Stomach (tissue), 9 donors: ENCODE results near the gene TDRKH. TPM values are rescaled to one million over a fixed set of nuclear protein-coding genes. Genes with fewer than 3 reads are reported as not detected.

Experiments used
- DNase-seq, 2 donors: peaks; one replicate each; pipeline versions ENCODE4 v3.0.0 to v3.0.0-alpha.2; 2013 to 2019
- H3K27ac ChIP-seq, 5 donors: fragments of 200-600 bp in 4 of 5; sonication (generic) in 4 of 5; one replicate each; pipeline ENCODE4 v1.5.1; 2013 to 2019; ENCODE audit warnings: mild to moderate bottlenecking in 1 of 5, moderate library complexity in 1 of 5
- H3K27me3 ChIP-seq, 3 donors: fragments of 200-600 bp; sonication (generic); one replicate each; pipeline ENCODE4 v1.5.1; 2017 to 2019; ENCODE audit warnings: mixed run types in 1 of 3
- H3K36me3 ChIP-seq, 4 donors: fragments of 200-600 bp; sonication (generic); 1 replicate in 3 of 4; 2 replicates in 1 of 4; pipeline ENCODE4 v1.5.1; 2016 to 2019
- H3K4me1 ChIP-seq, 4 donors: fragments of 200-600 bp; sonication (generic); one replicate each; pipeline ENCODE4 v1.5.1; 2016 to 2019
- H3K4me3 ChIP-seq, 4 donors: fragments of 200-600 bp; sonication (generic) in 3 of 4; one replicate each; pipeline ENCODE4 v1.5.1; 2016 to 2019; ENCODE audit warnings: mild to moderate bottlenecking in 1 of 4
- H3K9me3 ChIP-seq, 4 donors: fragments of 200-600 bp; sonication (generic); one replicate each; pipeline ENCODE4 v1.5.1; 2016 to 2019
- CTCF ChIP-seq, 7 experiments: fragments of 450-650 bp in 4 of 7; fragments of 200-600 bp in 3 of 7; sonication (generic) in 3 of 7; IDR thresholded peaks; one replicate each; pipeline ENCODE4 v1.5.1; 2016 to 2019; ENCODE audit warnings: antibody characterized with exemption in 7 of 7, control low read depth in 2 of 7, mild to moderate bottlenecking in 1 of 7
- EP300 ChIP-seq: sonication (generic); formaldehyde crosslinking; IDR thresholded peaks from one replicate; pipeline ENCODE4 v1.6.1; 2017; ENCODE audit warnings: antibody characterized with exemption
- POLR2A ChIP-seq, 4 donors: fragments of 450-650 bp; IDR thresholded peaks; one replicate each; pipeline ENCODE4 v1.6.1; 2016; ENCODE audit warnings: antibody characterized with exemption in 4 of 4, control low read depth in 2 of 4, mild to moderate bottlenecking in 1 of 4, moderate library complexity in 1 of 4
- POLR2AphosphoS5 ChIP-seq, 3 donors: sonication (generic); formaldehyde crosslinking; IDR thresholded peaks; one replicate each; pipeline ENCODE4 v1.6.1; 2016; ENCODE audit warnings: antibody characterized with exemption in 3 of 3
- WGBS, 5 donors: extraction: QIAGEN DNeasy Blood & Tissue Kit in 3 of 5; methylation state at CpG; one replicate each; pipeline versions ENCODE4 v1.1.5 to v1.1.7; 2013 to 2018; 5-methylcytosine and 5-hydroxymethylcytosine counted together
- intact Hi-C: fragments of 100-400 bp; cut with DNase I; formaldehyde crosslinking; loops from one replicate; pipeline ENCODE4 v1.15.1; 2023; ENCODE audit warnings: low total_unique reads
- polyA plus RNA-seq, 3 donors: library from polyadenylated mRNA; stranded (reverse); fragments of 200-250 nt; gene quantifications; one replicate each; pipeline ENCODE4 v1.2.3, GENCODE V29; 2013
- small RNA-seq, 4 donors: library from RNA; depleted of rRNA; stranded (forward); fragments of <200 nt; gene quantifications; one replicate each; pipeline ENCODE3, GENCODE V24; 2016
- total RNA-seq, 5 donors: library from RNA; depleted of rRNA; stranded (reverse); fragments of >200 nt; gene quantifications; one replicate each; pipeline versions ENCODE4 v1.1.0 to v1.2.3, GENCODE V29; 2014 to 2016
- donor health status: healthy with polysubstance abuse.
- donor health status: Bipolar disorder and iron deficiency.
- donor health status: healthy.

TDRKH gene
- total and polyA plus RNA-seq, 8 donors = 0.29 to 30.4 (median 2.5) TPM

- peaks cover 0 to 14% (median 0%) of the 10 kb centered on the region in 3 donors for H3K27me3 ChIP-seq
- no peaks in the 10 kb centered on the region for H3K9me3 ChIP-seq
- peaks cover 0 to 14% (median 5%) of the 10 kb centered on the region in 4 donors for H3K4me1 ChIP-seq
- no peaks in the 10 kb centered on the region for H3K36me3 ChIP-seq
- intact Hi-C loops = no loop called here
- H3K4me3 ChIP-seq = no peak overlapping the region
- WGBS, 5 donors = 31 to 57% (median 41%) methylated on average over 10 of the region's 10 CpGs
- peak overlapping the region in 1 of 5 donors; percentile 42 for H3K27ac ChIP-seq
- DNase-seq = no peak
- TF ChIP-seq EP300 = no peak
- no peak for TF ChIP-seq POLR2A (IDR thresholded peaks at IDR 0.05)
- no peak for TF ChIP-seq CTCF (IDR thresholded peaks at IDR 0.05)
- TF ChIP-seq POLR2AphosphoS5 (IDR thresholded peaks at IDR 0.05) = no peak
Observed at GRCh38 chr1:151729157-151729965, 60.9 kb downstream of the TDRKH start.

GRCh38 chr1:151728151-151729054 lies 61.9 kb downstream of the TDRKH start:
- peak in 1 of 2 donors; percentile 69 for DNase-seq
- Histone ChIP-seq H3K9me3 (no peaks in the 10 kb centered on the region), H3K36me3 (no peaks in the 10 kb centered on the region), H3K4me1 (peaks cover 0 to 14% (median 5%) of the 10 kb centered on the region in 4 donors), H3K27me3 (peaks cover 0 to 17% (median 0%) of the 10 kb centered on the region in 3 donors), H3K27ac (peak overlapping the region in 2 of 5 donors; percentile 51 to 71), H3K4me3 (peak overlapping the region in 2 of 4 donors; percentile 1 to 14)
- intact Hi-C loops = no loop called here
- no peak for TF ChIP-seq POLR2A (IDR thresholded peaks at IDR 0.05)
- TF ChIP-seq CTCF (IDR thresholded peaks at IDR 0.05) = no peak
- TF ChIP-seq POLR2AphosphoS5 (IDR thresholded peaks at IDR 0.05) = no peak
- no peak for TF ChIP-seq EP300
- WGBS, 5 donors = 45 to 66% (median 52%) methylated on average over 18 to 19 of the region's 19 CpGs

- 45 to 59% (median 51%) methylated on average over 3 of the region's 3 CpGs for WGBS, 5 donors
- no peak for DNase-seq
Observed at GRCh38 chr1:151723726-151724370, 66.5 kb downstream of the TDRKH start.

More at GRCh38 chr1:151723726-151724370, 66.5 kb downstream of the TDRKH start:
- H3K27me3 ChIP-seq = peaks cover 0 to 26% (median 0%) of the 10 kb centered on the region in 3 donors
- no peaks in the 10 kb centered on the region for H3K9me3 ChIP-seq
- H3K27ac ChIP-seq = no peak overlapping the region
- no peaks in the 10 kb centered on the region for H3K36me3 ChIP-seq
- H3K4me1 ChIP-seq = peaks cover 14 to 26% (median 23%) of the 10 kb centered on the region in 4 donors
- intact Hi-C loops = no loop called here
- no peak for TF ChIP-seq POLR2AphosphoS5 (IDR thresholded peaks at IDR 0.05)
- no peak for TF ChIP-seq POLR2A (IDR thresholded peaks at IDR 0.05)
- no peak for TF ChIP-seq CTCF (IDR thresholded peaks at IDR 0.05)
- TF ChIP-seq EP300 = no peak
- no peak overlapping the region for H3K4me3 ChIP-seq

Small RNA genes lying within 50 kb of the gene (small RNA-seq; reads per million reads assigned to genes)
- gene RNU6-662P = 0 reads per million in 4 donors

Other genes starting within 250 kb of the TDRKH start
- 10 to 100 TPM in 4 of 5 donors, 1 to 10 TPM in 1; 9.3 to 82.3 (median 31.2) TPM for gene SNX27, start 178.4 kb downstream of the TDRKH start, total RNA-seq
- gene SNX27, start 178.4 kb downstream of the TDRKH start, polyA plus RNA-seq = 1 to 10 TPM; 4.3 to 6.8 (median 5.8) TPM
- gene CELF3, start 73.7 kb downstream of the TDRKH start, total RNA-seq = 10 to 100 TPM in 1 of 5 donors, 1 to 10 TPM in 2, under 1 TPM in 1, not detected in 1; 0.73 to 39.1 (median 1.2) TPM
- gene CELF3, start 73.7 kb downstream of the TDRKH start, polyA plus RNA-seq = 1 to 10 TPM in 1 of 3 donors, under 1 TPM in 2; 0.92 to 4.3 (median 0.98) TPM
- not detected for gene RIIAD1, start 69.0 kb downstream of the TDRKH start, total RNA-seq
- 1 to 10 TPM in 1 of 3 donors, not detected in 2; 1.4 TPM for gene RIIAD1, start 69.0 kb downstream of the TDRKH start, polyA plus RNA-seq
- 100 to 1,000 TPM in 1 of 5 donors, 10 to 100 TPM in 4; 19.8 to 246 (median 62.9) TPM for gene MRPL9, start 27.0 kb downstream of the TDRKH start, total RNA-seq
- 10 to 100 TPM; 59.5 to 79.7 (median 76.3) TPM for gene MRPL9, start 27.0 kb downstream of the TDRKH start, polyA plus RNA-seq
- 1 to 10 TPM in 1 of 5 donors, not detected in 4; 3.2 TPM for gene LINGO4, start 14.9 kb upstream of the TDRKH start, total RNA-seq
- under 1 TPM in 1 of 3 donors, not detected in 2; 0.06 TPM for gene LINGO4, start 14.9 kb upstream of the TDRKH start, polyA plus RNA-seq
- 10 to 100 TPM in 3 of 5 donors, 1 to 10 TPM in 2; 1.4 to 28.1 (median 16.2) TPM for gene RORC, start 41.3 kb upstream of the TDRKH start, total RNA-seq
- 10 to 100 TPM; 11.0 to 14.5 (median 11.5) TPM for gene RORC, start 41.3 kb upstream of the TDRKH start, polyA plus RNA-seq
- gene C2CD4D, start 49.3 kb upstream of the TDRKH start, total RNA-seq = under 1 TPM in 1 of 5 donors, not detected in 4; 0.58 TPM
- under 1 TPM in 2 of 3 donors, not detected in 1; 0.44 to 0.73 TPM for gene C2CD4D, start 49.3 kb upstream of the TDRKH start, polyA plus RNA-seq
- gene THEM5, start 63.2 kb upstream of the TDRKH start, total RNA-seq = not detected
- gene THEM5, start 63.2 kb upstream of the TDRKH start, polyA plus RNA-seq = not detected
- 10 to 100 TPM in 3 of 5 donors, 1 to 10 TPM in 1, under 1 TPM in 1; 0.89 to 48.4 (median 11.6) TPM for gene THEM4, start 119.0 kb upstream of the TDRKH start, total RNA-seq
- 10 to 100 TPM in 2 of 3 donors, 1 to 10 TPM in 1; 9.0 to 11.2 (median 11.0) TPM for gene THEM4, start 119.0 kb upstream of the TDRKH start, polyA plus RNA-seq
- gene S100A10, start 203.4 kb upstream of the TDRKH start, total RNA-seq = 100 to 1,000 TPM in 2 of 5 donors, 10 to 100 TPM in 2, 1 to 10 TPM in 1; 6.4 to 308 (median 53.9) TPM
- gene S100A10, start 203.4 kb upstream of the TDRKH start, polyA plus RNA-seq = 100 to 1,000 TPM; 220 to 830 (median 399) TPM
- gene S100A11, start 246.5 kb upstream of the TDRKH start, total RNA-seq = 100 to 1,000 TPM in 1 of 5 donors, 10 to 100 TPM in 3, 1 to 10 TPM in 1; 9.8 to 450 (median 26.1) TPM
- 1,000 to 10,000 TPM; 1,189 to 3,881 (median 1,794) TPM for gene S100A11, start 246.5 kb upstream of the TDRKH start, polyA plus RNA-seq